GM12864 (cell line): ENCODE results near the gene INSRR.

ENCODE experiments used
- DNase-seq: peaks from one replicate; pipeline ENCODE4 v3.0.0-alpha.2; 2011; ENCODE audit warnings: low read depth
- H3K4me3 ChIP-seq: 2 replicates; pipeline ENCODE4 v1.5.1; 2011; ENCODE audit warnings: mild to moderate bottlenecking, low read depth, low read length, control low read depth
- TF ChIP-seq, protein P1 (sequence below): IDR thresholded peaks from 2 replicates; pipeline ENCODE4 v1.5.1; 2011; ENCODE audit warnings: low read depth, mild to moderate bottlenecking, moderate library complexity, low read length, control low read depth, inconsistent platforms; ENCODE audit errors: missing control alignments

The INSRR gene

GRCh38 chr1:156801409-156802121 is 57.4 kb downstream of the INSRR start:
- DNase-seq = no peak
- no peak overlapping the region for H3K4me3 ChIP-seq
- TF ChIP-seq, protein P1, sequence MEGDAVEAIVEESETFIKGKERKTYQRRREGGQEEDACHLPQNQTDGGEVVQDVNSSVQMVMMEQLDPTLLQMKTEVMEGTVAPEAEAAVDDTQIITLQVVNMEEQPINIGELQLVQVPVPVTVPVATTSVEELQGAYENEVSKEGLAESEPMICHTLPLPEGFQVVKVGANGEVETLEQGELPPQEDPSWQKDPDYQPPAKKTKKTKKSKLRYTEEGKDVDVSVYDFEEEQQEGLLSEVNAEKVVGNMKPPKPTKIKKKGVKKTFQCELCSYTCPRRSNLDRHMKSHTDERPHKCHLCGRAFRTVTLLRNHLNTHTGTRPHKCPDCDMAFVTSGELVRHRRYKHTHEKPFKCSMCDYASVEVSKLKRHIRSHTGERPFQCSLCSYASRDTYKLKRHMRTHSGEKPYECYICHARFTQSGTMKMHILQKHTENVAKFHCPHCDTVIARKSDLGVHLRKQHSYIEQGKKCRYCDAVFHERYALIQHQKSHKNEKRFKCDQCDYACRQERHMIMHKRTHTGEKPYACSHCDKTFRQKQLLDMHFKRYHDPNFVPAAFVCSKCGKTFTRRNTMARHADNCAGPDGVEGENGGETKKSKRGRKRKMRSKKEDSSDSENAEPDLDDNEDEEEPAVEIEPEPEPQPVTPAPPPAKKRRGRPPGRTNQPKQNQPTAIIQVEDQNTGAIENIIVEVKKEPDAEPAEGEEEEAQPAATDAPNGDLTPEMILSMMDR = no peak

DNA sequence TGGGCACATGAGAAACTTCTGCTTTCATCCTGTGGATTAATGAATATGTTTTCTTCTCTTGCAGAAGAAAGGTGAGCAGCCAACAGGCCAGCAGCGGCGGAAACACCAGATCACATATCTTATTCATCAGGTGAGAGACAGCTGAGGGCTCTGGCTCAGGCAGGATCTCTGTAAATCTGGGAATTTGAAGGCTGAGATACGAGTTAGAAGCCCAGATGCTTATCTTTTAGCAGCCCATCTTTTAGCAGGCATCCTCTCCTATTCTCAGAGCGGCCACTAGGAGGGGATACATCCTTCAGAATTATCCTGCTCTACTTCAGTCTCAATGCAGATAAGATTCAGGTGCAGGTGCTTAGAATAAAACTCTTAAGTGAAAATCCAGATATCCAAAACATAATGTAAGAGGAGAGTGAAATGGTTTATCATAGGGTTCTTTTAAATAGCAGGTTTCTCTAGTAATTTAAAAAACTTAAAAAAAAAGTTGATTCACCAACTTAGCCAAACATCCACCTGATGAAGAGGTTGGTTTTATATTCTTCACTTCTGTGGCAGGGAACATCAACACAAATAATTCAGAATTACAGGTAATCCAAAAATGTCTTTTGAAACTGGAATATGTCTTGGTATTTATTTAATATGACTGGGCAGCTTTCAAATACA is 61.6 kb downstream of the INSRR start:
- no peak overlapping the region; the same call in 1 of the 2 replicates for H3K4me3 ChIP-seq
- TF ChIP-seq, protein P1 = peak; percentile 85
- DNase-seq = no peak

DNA sequence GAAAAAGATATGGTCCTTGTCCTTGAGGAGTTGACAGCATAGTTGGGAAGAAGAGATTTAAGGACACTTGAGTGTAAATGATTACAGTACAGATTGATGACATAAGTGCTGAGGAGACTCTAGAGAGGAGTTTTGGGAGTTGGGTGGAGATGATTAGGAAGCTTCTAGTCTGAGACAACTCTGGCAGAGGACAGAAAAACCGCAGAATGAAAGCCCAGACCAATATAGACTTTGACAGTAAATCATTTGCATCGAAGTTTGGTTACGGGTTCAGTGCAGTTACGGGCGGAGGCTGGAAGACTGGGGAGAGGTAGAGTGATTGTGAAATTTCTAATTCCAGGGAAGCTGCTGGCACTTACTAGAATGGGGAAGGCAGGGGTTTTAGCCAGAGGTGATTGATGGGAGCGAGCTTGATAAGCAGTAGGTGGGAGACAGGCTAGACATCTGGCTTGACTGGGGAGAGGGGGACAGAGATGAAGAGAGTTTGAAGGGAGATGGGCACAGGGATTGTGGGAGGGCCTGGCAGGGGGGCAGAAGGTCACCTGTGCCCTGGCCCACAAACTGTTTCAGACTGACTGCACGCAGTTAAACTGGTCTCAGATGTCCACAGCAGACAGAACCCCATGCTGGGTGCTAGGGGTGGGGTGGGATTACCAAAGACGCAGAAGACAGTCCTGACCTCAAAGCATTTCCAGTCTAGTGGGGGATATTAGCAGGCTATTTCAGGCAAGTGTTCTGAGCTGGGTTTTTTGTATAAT is 62.4 kb downstream of the INSRR start:
- no peak overlapping the region; the same call in 1 of the 2 replicates for H3K4me3 ChIP-seq
- no peak for DNase-seq
- TF ChIP-seq, protein P1 = no peak

- TF ChIP-seq, protein P1 = no peak
- no peak overlapping the region for H3K4me3 ChIP-seq
- no peak for DNase-seq
Measured at GRCh38 chr1:156795787-156796186, 63.1 kb downstream of the INSRR start.

GRCh38 chr1:156795374-156795733 is 63.6 kb downstream of the INSRR start:
- no peak for DNase-seq
- TF ChIP-seq, protein P1 = no peak
- H3K4me3 ChIP-seq = no peak overlapping the region

DNA sequence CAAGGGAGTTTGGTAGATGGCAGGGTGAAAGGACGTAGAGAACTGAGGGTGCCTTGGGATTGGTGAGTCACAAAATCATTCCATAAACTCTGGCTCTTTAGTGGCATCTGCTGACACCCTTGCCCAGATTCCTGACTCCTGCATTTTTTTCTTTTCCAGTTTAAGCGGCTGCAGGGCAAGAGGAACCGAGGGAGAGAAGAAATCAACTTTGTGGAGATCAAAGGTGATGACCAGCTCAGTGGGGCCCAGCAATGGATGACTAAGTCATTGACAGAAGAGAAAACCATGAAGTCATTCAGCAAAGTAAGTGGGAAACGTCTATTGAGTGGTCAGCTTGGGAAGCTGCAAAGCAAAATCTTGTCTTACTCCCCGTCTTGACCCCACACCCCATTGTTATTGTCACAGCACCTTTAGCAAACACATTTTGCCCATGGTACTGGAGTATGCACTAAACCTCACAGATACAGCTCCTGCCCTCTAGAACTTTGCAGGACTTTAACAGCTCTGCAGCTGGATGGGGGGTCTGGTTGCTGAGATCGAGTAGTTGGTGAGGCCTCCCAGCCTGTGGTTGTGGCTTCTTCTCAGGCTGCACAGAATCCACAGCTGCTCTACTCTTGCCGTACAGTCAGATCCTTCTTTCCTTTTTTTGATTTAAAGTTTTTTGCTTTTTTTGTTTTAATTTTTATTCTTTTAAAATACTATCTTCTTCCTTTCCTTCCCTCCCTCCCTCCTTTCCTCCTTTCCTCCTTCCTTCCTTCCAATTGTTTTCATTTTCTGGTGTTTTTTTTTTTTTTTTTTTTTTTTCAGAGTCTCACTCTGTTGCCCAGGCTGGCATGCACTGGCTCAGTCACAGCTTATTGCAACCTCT is 64.2 kb downstream of the INSRR start:
- H3K4me3 ChIP-seq = no peak overlapping the region
- TF ChIP-seq, protein P1 = no peak
- DNase-seq = no peak
